Measurements from ENCODE around the gene DIP2B. TPM values are rescaled to one million over a fixed set of nuclear protein-coding genes. Genes with fewer than 3 reads are reported as not detected.

The DIP2B gene
- total RNA-seq, 1 experiment from 2014 or later, result 26.1 TPM

DNA sequence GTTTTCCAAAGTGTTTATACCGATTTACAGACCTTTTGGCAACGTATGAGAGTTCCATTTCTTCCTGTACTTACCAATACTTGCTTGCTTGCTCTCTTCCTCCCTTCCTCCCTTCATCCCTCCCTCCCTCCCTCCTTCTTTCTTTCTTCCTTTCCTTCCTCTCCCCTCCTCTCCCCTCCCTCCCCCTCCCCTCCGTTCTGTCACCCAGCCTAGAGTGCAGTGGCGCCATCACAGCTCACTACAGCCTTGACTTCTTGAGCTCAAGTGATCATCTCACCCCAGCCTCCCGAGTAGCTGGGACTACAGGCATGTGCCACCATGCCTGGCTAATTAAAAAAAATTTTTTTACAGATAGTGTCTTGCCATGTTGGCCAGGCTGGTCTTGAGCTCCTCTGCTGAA is 40.4 kb downstream of the DIP2B start:
- ATAC-seq, result no peak
- CTCF ChIA-PET, result interaction anchor here (0.6 to 0.7 kb wide), 2 partner anchors 76 to 396 kb away, joined by 3 to 5 read pairs; no protein-coding TSS in a partner anchor

More for the DNA sequence above, 40.4 kb downstream of the DIP2B start:
- no peaks in the 10 kb centered on the region for H3K27me3 Mint-ChIP-seq (ENCODE audit: low read depth)
- no peak for TF ChIP-seq E2F5 (CRISPR knock-in tag; IDR thresholded peaks at IDR 0.05)
- TF ChIP-seq, protein P1, sequence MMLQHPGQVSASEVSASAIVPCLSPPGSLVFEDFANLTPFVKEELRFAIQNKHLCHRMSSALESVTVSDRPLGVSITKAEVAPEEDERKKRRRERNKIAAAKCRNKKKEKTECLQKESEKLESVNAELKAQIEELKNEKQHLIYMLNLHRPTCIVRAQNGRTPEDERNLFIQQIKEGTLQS (CRISPR knock-in tag; conservative IDR thresholded peaks at IDR 0.05), result no peak
- no peak for TF ChIP-seq MXD4 (CRISPR knock-in tag; IDR thresholded peaks at IDR 0.05; ENCODE audit: borderline replicate concordance)
- TF ChIP-seq GRHL2 (CRISPR knock-in tag; IDR thresholded peaks at IDR 0.05; ENCODE audit: insufficient replicate concordance, severe bottlenecking), result no peak
- no peak for TF ChIP-seq ZNF416 (CRISPR knock-in tag; IDR thresholded peaks at IDR 0.05)
- no peak for TF ChIP-seq PRDM15 (CRISPR knock-in tag; IDR thresholded peaks at IDR 0.05)
- no peak for TF ChIP-seq USF2 (CRISPR knock-in tag; IDR thresholded peaks at IDR 0.05)
- TF ChIP-seq FOXJ3 (CRISPR knock-in tag; IDR thresholded peaks at IDR 0.05; ENCODE audit: borderline replicate concordance), result no peak
- TF ChIP-seq ESRRA (CRISPR knock-in tag; IDR thresholded peaks at IDR 0.05; ENCODE audit: borderline replicate concordance), result no peak
- TF ChIP-seq, protein P2, sequence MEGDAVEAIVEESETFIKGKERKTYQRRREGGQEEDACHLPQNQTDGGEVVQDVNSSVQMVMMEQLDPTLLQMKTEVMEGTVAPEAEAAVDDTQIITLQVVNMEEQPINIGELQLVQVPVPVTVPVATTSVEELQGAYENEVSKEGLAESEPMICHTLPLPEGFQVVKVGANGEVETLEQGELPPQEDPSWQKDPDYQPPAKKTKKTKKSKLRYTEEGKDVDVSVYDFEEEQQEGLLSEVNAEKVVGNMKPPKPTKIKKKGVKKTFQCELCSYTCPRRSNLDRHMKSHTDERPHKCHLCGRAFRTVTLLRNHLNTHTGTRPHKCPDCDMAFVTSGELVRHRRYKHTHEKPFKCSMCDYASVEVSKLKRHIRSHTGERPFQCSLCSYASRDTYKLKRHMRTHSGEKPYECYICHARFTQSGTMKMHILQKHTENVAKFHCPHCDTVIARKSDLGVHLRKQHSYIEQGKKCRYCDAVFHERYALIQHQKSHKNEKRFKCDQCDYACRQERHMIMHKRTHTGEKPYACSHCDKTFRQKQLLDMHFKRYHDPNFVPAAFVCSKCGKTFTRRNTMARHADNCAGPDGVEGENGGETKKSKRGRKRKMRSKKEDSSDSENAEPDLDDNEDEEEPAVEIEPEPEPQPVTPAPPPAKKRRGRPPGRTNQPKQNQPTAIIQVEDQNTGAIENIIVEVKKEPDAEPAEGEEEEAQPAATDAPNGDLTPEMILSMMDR (IDR thresholded peaks at IDR 0.05), result no peak
- TF ChIP-seq ZNF512 (CRISPR knock-in tag; IDR thresholded peaks at IDR 0.05; ENCODE audit: borderline replicate concordance), result no peak
- no peak for TF ChIP-seq STAT6 (CRISPR knock-in tag; conservative IDR thresholded peaks at IDR 0.05; ENCODE audit: low read depth)
- no peak for TF ChIP-seq RORB (CRISPR knock-in tag; IDR thresholded peaks at IDR 0.05)
- no peaks in the 10 kb centered on the region for H3K36me3 Mint-ChIP-seq
- no peak overlapping the region for H3K27ac Mint-ChIP-seq
- H3K4me1 Mint-ChIP-seq, result peaks cover 21% of the 10 kb centered on the region
- H3K4me3 Mint-ChIP-seq, result no peak overlapping the region
- POLR2A ChIA-PET, result interaction anchor here (0.7 kb wide), 1 partner anchor 83 kb away, joined by 5 read pairs; no protein-coding TSS in a partner anchor
- no peak for DNase-seq (ENCODE audit: low spot score)
- H3K9me3 Mint-ChIP-seq, result no peaks in the 10 kb centered on the region
